AG08396 (cell line): Measurements from ENCODE around the gene ADAMTS2.

Experiments
- DNase-seq: peaks from one replicate; pipeline ENCODE4 v3.0.0; 2012; ENCODE audit warnings: low spot score, mixed read lengths

The ADAMTS2 gene

DNA sequence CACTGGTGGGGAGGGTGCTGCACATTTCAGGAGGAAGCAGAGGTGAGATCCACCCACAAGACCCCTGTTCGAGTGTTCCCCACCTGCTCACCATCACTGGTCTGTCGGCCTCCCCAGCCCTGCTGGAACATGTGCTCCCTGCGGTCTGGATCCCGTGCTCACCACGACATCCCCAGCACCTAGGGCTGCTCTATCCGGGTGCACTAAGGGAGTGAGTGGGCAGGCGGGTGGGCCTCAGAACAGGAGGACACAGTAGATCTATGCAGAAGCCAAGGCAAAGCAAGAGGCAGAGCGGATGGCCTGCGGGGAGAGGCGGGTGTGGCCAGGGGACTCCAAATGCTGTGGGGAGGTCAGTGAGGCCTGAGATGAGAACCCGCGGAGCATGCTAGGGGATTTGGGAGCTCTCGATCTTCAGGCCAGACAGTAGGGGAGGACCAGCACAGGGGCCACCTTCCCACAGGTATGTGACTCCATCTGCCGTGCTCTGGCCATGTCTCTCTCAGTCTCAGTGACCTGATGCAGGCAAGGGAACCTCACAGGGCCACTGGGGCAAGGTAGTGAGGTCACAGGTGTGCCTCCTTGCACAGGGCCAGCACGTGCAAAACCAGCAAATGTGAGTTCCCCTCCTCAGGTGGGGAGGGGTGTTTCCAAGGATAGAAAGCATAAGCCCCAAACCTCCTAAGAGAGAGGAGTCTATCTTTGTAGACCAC is 150.9 kb downstream of the ADAMTS2 start:
- DNase-seq, result no peak

DNA sequence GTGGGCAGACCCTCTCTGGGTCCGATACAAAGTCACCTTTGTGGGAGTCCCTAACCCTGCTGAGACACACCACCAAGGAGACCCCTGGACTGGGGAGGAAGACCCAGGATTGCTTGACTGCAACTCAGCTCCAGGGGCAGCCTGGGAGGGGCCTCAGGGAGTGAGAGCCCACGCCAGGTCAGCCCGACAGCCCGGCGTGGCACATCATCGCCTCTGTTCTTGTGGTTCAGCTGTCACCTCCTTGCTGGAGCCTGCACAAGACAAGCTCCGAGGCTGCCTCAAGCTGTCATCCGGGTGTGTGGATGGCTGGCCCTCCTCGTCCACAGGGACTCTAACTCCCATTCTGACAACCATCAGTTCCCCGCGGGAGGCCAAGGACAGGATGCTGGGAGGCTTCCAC is 151.5 kb downstream of the ADAMTS2 start:
- DNase-seq, result no peak

DNA sequence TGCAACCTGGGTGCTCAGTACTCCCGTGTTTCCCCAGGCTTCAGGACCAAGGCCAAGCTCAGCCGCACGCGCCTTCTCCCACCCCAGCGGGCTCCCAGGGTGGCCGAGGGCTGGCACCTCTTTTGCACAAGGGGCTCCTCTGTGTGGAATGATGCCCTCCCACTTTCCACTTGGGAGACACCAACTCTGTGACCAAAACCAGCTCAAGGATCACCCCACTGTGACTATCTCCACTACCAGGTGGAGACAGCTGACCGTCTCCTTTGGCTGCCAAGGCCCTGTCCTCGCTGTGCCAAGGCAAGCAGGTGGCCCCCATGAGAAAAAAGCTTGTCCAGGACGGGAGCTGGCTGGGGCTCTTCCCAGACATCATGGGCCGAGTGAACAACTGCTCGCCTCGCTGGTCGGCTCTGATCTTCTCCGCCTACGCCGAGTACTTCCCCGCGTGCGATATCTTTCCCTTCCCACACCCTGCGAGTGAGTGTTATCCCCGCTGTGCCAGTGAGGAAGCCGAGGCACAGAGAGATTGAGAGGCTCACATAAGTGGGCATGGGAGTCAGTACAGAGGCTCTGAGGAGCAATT is 152.3 kb downstream of the ADAMTS2 start:
- DNase-seq, result no peak

DNA sequence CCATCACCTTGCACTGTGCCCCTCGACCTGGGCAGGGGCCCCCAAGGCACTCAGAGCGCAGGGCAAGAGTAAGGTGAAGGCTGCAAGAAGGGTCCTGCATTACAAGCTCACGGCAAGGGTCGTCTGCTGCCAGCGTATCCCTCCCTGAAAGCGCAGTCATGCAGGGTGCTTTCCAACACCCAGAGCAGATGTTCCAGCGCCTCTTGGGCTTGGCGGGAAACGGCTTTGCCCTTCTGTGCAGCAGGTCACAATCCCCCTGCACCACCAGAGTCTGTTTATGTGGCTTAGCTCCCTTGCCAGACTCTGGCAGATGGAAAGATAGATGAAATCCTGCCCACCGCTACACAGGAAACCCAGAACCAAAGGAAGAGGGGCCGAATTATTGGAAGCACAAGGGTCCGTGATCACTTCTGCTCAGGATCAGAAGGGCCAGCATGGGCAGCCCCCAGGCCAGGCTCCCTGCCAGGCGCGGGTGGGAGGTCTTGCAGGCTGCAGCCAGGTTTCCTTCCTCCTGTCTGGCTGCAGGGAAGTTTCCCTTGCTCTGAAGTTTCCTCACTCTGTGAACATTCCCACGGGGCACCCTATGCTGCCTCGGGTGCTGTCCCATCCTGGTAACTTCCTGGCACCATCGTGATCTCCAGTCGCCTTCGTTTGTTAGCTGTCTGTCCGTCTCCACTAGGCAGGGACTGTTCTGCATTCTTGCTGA is 152.9 kb downstream of the ADAMTS2 start:
- no peak for DNase-seq

GRCh38 chr5:179191506-179192184 is 153.6 kb downstream of the ADAMTS2 start:
- no peak for DNase-seq

GRCh38 chr5:179190851-179191505 is 154.3 kb downstream of the ADAMTS2 start:
- DNase-seq, result no peak

- no peak for DNase-seq
These were observed 156.6 kb downstream of the ADAMTS2 start for GRCh38 chr5:179188636-179189035.

GRCh38 chr5:179187681-179188575 is 157.3 kb downstream of the ADAMTS2 start:
- DNase-seq, result no peak

DNA sequence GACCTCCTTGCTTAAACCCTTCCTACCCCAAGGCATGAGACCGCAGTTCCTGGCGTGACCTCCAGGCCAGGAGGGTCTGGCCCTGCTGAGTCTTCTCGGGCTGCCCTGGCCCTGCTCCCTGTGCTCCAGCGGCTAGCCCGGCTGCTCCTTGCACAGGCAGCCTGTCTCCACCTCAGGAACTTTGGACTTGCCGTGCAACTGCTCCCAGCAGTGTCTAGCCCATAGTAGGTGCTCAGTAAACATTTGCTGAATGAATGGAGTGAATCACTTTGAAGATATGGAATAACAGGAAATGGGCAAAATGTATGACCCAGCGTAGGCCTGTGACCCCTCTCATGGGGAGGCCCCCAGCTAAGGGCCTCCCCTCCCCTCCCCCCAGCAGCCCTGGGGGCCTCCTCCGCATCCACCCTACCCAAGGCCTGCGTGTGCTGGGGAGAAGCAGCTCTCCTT is 158.0 kb downstream of the ADAMTS2 start:
- DNase-seq, result no peak

DNA sequence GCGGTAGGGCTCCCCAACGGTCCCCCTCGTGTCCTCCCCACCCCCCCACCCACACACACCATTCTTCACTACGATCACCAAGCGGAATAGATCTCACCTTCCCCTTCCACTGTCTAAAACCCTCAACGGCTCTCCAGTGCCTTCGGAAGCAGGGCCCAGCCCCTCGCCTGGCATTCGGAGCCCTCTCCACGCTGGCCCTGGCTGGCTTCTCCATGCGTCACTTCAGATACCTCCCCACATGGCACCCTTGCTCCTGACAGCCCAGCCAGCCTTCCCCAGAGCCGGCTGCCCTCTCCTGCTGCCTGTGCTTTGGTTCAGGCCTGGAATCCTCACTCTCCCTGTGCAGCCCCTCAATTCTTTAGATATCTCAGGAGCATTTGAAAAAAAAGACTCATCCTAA is 158.5 kb downstream of the ADAMTS2 start:
- DNase-seq, result no peak

- DNase-seq, result no peak
These were observed 159.3 kb downstream of the ADAMTS2 start for GRCh38 chr5:179185941-179186411.

DNA sequence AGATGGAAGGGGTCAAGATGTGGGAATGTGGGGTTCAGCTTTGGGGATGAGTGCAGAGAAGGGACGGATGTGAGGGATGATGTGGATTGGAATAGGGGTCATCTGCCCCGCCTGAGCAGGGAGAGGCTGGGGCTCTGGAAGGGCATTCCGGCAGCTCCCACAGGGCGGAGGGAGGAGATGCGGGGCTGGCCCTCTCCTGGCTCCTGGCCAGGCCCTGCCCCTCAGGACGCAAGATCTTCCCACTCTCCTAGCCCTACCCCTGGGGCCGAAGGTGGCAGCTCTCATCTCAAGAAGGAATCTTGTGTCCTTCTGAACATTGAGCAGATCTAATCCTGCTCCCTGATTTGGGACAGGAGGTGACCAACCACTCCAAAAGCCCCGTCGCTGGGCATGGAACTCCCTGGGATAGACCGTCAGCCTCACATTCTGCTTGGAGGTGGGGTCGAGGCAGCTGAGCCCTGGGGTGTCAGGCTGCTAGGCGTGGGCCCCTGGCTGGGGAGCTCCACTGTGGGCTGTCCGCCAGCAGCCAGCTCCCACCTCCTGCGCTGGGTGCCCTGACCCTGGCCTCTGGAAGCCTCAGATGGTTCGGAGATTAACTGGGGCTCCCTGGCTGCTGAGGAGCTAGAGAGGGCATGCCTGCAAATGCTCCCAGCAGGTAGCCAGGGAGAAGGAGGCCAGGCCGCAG is 159.9 kb downstream of the ADAMTS2 start:
- DNase-seq, result no peak

GRCh38 chr5:179184521-179185050 is 160.7 kb downstream of the ADAMTS2 start:
- DNase-seq, result no peak

DNA sequence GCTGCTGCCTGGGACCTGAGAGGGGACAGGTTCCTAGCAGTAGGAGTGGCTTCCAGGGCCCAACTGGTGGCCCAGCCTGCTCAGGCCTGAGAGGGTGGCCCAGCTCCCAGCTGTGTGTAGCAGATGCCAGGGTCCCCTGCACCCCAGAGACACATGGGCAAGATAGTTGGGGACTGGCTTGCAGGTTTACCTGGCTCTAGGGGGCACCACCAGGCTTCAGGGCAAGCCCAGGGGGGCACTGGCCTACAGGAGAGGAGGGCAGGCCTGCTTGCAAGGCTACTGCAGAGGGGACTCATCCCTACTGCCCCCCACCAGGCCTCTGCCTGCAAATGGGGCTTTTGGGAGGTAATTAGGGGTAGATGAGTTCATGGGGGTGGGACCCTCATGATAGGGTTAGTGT is 161.8 kb downstream of the ADAMTS2 start:
- no peak for DNase-seq

DNA sequence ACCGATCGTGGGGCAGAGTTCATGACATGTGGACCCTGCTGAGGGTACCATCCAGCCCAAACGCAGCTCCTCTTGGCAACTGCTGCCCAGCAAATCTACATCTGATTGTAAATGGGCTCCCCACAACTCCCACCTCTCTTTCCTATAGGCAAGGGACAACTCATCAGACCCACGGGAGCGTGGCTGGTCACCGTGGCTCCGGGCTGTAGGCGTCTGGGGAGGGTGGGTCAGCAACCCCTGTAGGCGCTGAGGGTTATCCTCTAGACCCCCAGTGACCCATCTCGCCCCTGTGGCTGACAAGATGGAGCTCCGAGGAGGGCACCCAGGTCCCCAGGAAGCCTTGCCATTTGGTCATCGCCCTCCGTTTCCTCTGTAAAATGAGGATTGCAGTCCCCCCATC is 162.7 kb downstream of the ADAMTS2 start:
- no peak for DNase-seq

DNA sequence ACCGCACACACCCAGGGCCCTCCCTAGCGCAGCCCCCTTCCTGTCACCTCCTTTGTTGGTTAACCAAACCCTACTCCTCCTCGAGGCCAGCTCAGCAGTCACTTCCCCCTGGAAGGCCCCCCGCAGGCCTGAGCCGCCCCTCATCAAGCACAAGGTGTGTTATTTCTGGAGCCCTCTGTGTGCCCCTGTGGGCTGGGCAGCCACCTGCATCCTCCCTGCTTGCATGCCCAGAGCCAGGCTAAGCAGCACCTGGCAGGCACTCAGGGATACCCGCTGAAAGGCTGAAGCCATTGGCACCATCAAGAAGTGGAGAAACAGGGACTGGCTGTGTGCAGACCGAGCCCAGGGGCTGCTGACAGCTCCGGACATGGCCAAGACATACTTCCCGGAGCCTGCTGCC is 163.3 kb downstream of the ADAMTS2 start:
- DNase-seq, result no peak

DNA sequence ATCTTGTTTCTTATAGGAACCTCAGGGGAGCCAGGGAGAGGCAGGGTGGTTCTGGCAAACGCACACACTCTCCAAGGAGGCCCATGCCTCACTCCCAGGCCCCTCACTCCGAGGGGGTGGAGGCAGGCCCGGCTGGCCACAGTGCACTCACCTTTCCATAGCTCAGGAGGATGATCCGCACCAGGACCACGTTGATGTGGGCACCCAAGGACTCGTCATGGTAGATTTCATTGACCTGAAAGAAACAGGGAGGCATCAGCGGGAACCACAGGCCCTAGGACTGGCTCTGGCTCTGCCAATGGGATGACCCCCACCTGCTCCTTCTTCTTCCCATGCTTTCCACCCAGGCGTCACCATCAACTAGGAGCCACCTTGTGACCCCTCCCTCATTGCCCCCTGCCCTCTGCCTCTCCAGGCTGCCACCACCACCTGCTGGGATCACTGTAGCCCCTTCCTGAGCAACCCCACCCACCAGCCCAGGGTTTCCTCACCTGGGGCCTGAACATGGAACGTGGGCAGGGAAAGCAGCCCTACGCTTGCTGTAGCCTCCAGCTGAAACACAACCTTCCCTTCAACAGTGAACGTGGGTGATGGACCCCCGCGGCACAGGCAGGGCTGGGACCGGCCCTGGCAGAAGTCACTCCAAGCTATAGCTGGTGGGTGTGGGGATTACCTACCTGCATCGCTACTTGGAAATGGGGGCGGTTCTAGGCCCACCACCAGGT is 164.2 kb downstream of the ADAMTS2 start:
- no peak for DNase-seq

DNA sequence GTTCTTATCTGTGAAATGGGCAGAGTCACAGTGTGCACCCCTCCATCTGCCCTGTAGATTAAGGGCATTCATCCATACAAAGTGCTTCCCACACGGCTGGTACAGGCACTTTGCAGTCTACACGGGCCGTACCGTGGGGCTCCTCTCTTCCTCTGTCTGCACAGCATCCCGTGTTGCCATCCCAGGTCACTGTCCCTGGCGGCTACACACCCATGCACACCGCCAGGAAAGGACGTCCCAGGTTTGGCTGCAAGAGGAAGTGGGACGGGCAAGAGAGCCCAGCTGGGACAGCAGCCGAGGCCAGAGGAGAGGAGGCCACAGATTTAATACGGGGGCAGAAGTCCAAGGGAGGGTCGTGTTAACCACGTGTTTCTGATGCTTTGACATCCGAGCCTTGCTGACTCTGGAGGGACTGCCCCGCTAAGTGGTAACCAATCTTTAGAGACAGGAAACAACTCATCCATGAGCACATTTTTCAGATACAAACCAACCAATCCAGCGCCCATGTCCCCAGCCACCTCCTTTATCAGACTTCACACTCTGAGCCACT is 165.1 kb downstream of the ADAMTS2 start:
- DNase-seq, result no peak
